NB4 (cell line): ENCODE measurements around the gene RASGEF1B.

Experiments
- CTCF ChIP-seq: IDR thresholded peaks from one replicate; pipeline ENCODE4 v1.5.1; 2012; ENCODE audit warnings: low read depth, low read length
- MAX ChIP-seq: IDR thresholded peaks from 2 replicates; pipeline ENCODE4 v1.6.1; 2011; ENCODE audit warnings: low read depth, low read length
- POLR2A ChIP-seq: IDR thresholded peaks from 2 replicates; pipeline ENCODE4 v1.6.1; 2011; ENCODE audit warnings: mild to moderate bottlenecking; ENCODE audit not compliant: insufficient read length; ENCODE audit errors: extremely low read depth

GRCh38 chr4:81445196-81445595, 26.5 kb downstream of the RASGEF1B start:
- TF ChIP-seq CTCF (no peak), MAX (no peak), POLR2A (no peak)
